Measurements from ENCODE around the gene THAP7.

- TF ChIP-seq ARHGAP35 (CRISPR knock-in tag; IDR thresholded peaks at IDR 0.05; ENCODE audit: borderline replicate concordance): no peak
- TF ChIP-seq FIP1L1 (IDR thresholded peaks at IDR 0.05; ENCODE audit: borderline replicate concordance, insufficient read depth, low read depth, low read length): no peak
- no peak for TF ChIP-seq FOXJ3 (CRISPR knock-in tag; IDR thresholded peaks at IDR 0.05; ENCODE audit: borderline replicate concordance)
- TF ChIP-seq PBX2 (CRISPR knock-in tag; IDR thresholded peaks at IDR 0.05): no peak
- no peak for TF ChIP-seq RFXANK (CRISPR knock-in tag; IDR thresholded peaks at IDR 0.05)
- TF ChIP-seq NFIC (IDR thresholded peaks at IDR 0.05; ENCODE audit: low read length): no peak
- TF ChIP-seq ZBTB34 (CRISPR knock-in tag; IDR thresholded peaks at IDR 0.05): no peak
- no peak for TF ChIP-seq REST (IDR thresholded peaks at IDR 0.05; ENCODE audit: borderline replicate concordance in 1 of 2, low read depth in 1 of 2, low read length in 2 of 2)
- TF ChIP-seq CTCF (CRISPR knock-in tag; IDR thresholded peaks at IDR 0.05): no peak
- no peak for TF ChIP-seq PHF8 (CRISPR knock-in tag; IDR thresholded peaks at IDR 0.05)
- TF ChIP-seq JUND (CRISPR knock-in tag; IDR thresholded peaks at IDR 0.05): no peak
- TF ChIP-seq ZBTB37 (CRISPR knock-in tag; IDR thresholded peaks at IDR 0.05): no peak
- TF ChIP-seq ZBTB21 (CRISPR knock-in tag; IDR thresholded peaks at IDR 0.05): no peak
Measured at GRCh38 chr22:20997536-20998257, 4.2 kb downstream of the THAP7 start.
